ENCODE results near the gene ACSS3.

ACSS3 gene

DNA sequence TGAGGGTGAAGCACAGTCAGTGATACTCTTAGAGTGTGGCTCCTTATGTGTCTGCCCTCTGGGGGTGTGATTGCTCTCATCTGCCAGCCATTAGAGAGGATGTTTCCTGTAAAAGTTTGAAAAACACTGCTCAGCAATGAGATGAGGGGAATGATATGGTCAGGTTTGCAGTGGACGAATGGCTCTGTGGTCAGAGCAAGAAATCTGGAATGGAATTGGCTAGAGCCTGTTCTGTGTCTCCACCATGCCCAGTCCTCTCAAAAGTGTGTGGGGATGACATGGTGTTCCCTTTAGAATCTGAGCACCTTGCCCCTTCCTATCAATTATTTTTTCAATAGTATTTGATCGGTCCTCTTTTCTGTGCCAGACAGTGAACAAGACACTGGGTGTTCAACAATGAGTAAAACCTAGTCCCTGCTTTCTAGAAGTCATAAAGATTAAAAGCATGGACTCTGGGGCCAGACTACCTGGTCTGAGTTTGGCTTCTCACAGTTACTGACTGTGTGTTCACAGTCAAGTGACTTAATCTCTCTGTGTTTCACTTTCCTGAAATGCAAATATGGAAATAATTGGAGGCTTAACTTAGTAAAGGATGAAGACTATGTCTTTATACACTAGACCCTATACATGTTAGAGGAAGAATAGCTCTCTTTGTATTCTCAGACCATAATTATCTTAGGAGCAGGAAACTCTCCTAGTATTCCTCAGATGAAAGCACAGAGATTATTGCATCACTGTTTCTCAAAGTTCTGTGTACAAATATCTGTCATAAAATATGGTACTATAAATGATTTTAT is 1.6 kb downstream of the ACSS3 start:
- Histone ChIP-seq H3K27ac (ENCODE audit: low read depth, low read length, severe bottlenecking) (peak overlapping the region; percentile 52), H3K4me1 (ENCODE audit: control insufficient read depth, insufficient read depth, low read length, poor library complexity, severe bottlenecking) (peaks cover 14% of the 10 kb centered on the region), H3K36me3 (ENCODE audit: control insufficient read depth, insufficient read depth, low read length) (no peaks in the 10 kb centered on the region), H3K9me3 (ENCODE audit: control insufficient read depth, low read length) (no peaks in the 10 kb centered on the region), H3K4me3 (ENCODE audit: extremely low read depth, insufficient read depth, low read length, poor library complexity, severe bottlenecking) (peak overlapping the region; percentile 70)
- 67 to 75% methylated on average over 1 of the region's 2 CpGs for WGBS, 2 experiments (ENCODE audit: insufficient coverage in 2 of 2)

DNA sequence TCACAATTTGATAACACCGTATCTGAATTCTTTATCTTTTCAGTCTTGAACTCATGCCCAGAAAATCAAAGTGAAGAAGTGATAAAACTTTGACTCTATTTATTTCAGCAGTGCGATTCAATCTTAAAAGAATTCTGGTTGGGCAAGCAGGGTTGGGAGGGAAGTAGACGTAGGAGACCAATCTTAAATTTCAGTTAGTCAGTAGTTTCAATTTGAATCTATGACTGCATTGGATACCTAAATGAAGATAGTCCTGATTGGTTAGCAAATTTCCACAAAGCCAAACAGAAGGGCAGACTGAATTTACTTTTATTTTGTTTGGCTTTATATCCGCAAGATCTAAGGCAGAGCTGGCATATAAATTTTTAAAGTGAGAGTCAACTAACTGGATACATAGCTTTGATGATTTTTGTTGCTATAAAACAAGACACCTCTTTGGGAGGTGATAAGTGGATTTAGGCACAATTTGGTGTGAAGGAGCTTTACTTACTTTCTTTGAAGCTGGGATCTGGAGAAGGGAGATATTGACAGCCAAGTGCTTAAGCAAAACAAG is 2.6 kb downstream of the ACSS3 start:
- no peaks in the 10 kb centered on the region for H3K36me3 ChIP-seq (ENCODE audit: control insufficient read depth, insufficient read depth, low read length)
- no peak overlapping the region for H3K27ac ChIP-seq (ENCODE audit: low read depth, low read length, severe bottlenecking)
- H3K4me3 ChIP-seq (ENCODE audit: extremely low read depth, insufficient read depth, low read length, poor library complexity, severe bottlenecking) = no peak overlapping the region
- WGBS, 2 experiments (ENCODE audit: insufficient coverage in 2 of 2) = 69 to 100% methylated on average over 2 to 3 of the region's 4 CpGs
- H3K4me1 ChIP-seq (ENCODE audit: control insufficient read depth, insufficient read depth, low read length, poor library complexity, severe bottlenecking) = peaks cover 14% of the 10 kb centered on the region
- H3K9me3 ChIP-seq (ENCODE audit: control insufficient read depth, low read length) = no peaks in the 10 kb centered on the region

GRCh38 chr12:81081726-81082125 is 3.8 kb downstream of the ACSS3 start:
- WGBS, 2 experiments (ENCODE audit: insufficient coverage in 2 of 2) = no CpG with 5 or more reads among the region's 1 CpG
- Histone ChIP-seq H3K27ac (ENCODE audit: low read depth, low read length, severe bottlenecking) (no peak overlapping the region), H3K4me1 (ENCODE audit: control insufficient read depth, insufficient read depth, low read length, poor library complexity, severe bottlenecking) (peaks cover 14% of the 10 kb centered on the region), H3K36me3 (ENCODE audit: control insufficient read depth, insufficient read depth, low read length) (no peaks in the 10 kb centered on the region), H3K4me3 (ENCODE audit: extremely low read depth, insufficient read depth, low read length, poor library complexity, severe bottlenecking) (no peak overlapping the region), H3K9me3 (ENCODE audit: control insufficient read depth, low read length) (no peaks in the 10 kb centered on the region)

DNA sequence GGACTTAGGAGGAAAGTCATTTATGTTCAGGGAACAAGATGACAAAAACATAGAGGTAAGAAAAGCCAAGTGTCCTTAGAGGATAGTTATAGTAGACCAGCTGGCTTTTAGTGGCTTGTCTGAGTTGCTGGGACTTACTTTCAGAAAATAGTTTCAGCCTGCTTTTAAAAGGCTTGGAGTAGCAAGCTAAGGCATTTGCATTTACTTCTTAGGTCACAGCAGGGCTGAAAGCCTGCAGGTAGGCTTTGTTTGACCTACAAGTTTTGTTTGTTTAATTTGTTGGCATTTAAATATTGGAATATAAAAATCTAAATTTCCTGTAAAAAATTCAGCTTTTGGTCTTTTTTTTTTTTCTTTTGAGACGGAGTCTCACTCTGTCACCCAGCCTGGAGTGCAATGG is 5.1 kb downstream of the ACSS3 start:
- H3K9me3 ChIP-seq (ENCODE audit: control insufficient read depth, low read length) = no peaks in the 10 kb centered on the region
- no peak overlapping the region for H3K27ac ChIP-seq (ENCODE audit: low read depth, low read length, severe bottlenecking)
- H3K36me3 ChIP-seq (ENCODE audit: control insufficient read depth, insufficient read depth, low read length) = no peaks in the 10 kb centered on the region
- H3K4me3 ChIP-seq (ENCODE audit: extremely low read depth, insufficient read depth, low read length, poor library complexity, severe bottlenecking) = no peak overlapping the region
- no CpG with 5 or more reads among the region's 1 CpG for WGBS, 2 experiments (ENCODE audit: insufficient coverage in 2 of 2)
- peaks cover 14% of the 10 kb centered on the region for H3K4me1 ChIP-seq (ENCODE audit: control insufficient read depth, insufficient read depth, low read length, poor library complexity, severe bottlenecking)

DNA sequence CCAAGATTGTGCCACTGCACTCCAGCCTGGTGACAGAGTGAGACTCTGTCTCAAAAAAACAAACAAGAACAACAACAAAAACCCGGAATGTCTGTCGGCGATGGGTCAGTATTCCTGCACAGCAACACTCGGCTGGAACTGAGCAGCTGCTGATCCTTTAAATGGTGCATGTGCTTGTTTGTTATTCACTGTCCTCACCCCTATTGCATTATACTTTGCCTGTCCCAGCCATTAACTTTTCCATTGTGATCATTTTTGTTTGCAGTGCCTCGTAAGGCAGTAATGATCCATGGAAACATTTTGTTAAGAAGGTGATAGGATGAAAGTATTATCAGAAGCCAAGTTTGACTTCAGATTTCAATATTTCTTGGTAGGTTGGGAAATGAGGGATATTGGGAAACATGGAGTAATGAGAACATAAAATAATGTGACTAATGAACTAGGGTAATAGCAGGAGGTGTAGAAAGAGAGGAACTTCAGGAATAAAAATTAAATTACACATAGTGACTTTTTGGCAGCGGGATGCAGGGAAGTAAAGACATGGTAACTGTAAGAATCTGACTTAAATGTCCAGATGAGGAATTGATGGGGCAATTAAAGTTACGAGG is 6.1 kb downstream of the ACSS3 start:
- no peak overlapping the region for H3K27ac ChIP-seq (ENCODE audit: low read depth, low read length, severe bottlenecking)
- peaks cover 14% of the 10 kb centered on the region for H3K4me1 ChIP-seq (ENCODE audit: control insufficient read depth, insufficient read depth, low read length, poor library complexity, severe bottlenecking)
- 65 to 87% methylated on average over 3 to 7 of the region's 7 CpGs for WGBS, 2 experiments (ENCODE audit: insufficient coverage in 2 of 2)
- H3K9me3 ChIP-seq (ENCODE audit: control insufficient read depth, low read length) = no peaks in the 10 kb centered on the region
- H3K36me3 ChIP-seq (ENCODE audit: control insufficient read depth, insufficient read depth, low read length) = no peaks in the 10 kb centered on the region
- no peak overlapping the region for H3K4me3 ChIP-seq (ENCODE audit: extremely low read depth, insufficient read depth, low read length, poor library complexity, severe bottlenecking)

DNA sequence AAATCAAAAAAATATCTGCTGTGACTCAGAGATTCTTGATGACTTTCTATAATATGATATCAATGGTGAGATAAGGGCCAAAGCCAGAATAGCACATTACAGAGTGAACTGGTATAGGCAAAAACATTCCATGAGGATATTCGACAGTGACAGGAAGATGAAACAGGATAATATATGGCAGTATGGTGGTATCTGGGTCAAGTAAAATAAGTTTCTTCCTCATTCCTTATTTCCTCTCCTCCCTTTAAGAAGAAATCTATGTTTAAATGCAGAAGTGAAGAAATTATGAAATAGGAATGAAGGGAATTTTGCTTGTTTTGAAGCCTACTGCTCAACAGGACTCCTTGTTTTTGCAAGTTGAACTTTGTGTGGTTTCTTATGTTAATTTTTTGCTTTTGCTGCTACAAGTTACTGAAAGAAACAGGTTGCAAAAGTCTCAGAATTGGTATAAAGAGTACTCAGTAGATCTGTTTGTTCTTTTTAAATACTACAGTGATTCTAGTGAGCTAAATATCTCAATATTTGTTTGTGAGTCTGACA is 7.0 kb downstream of the ACSS3 start:
- H3K4me1 ChIP-seq (ENCODE audit: control insufficient read depth, insufficient read depth, low read length, poor library complexity, severe bottlenecking) = peaks cover 18% of the 10 kb centered on the region
- H3K9me3 ChIP-seq (ENCODE audit: control insufficient read depth, low read length) = no peaks in the 10 kb centered on the region
- no peak overlapping the region for H3K27ac ChIP-seq (ENCODE audit: low read depth, low read length, severe bottlenecking)
- no peak overlapping the region for H3K4me3 ChIP-seq (ENCODE audit: extremely low read depth, insufficient read depth, low read length, poor library complexity, severe bottlenecking)
- H3K36me3 ChIP-seq (ENCODE audit: control insufficient read depth, insufficient read depth, low read length) = no peaks in the 10 kb centered on the region
- no CpG with 5 or more reads among the region's 1 CpG for WGBS, 2 experiments (ENCODE audit: insufficient coverage in 2 of 2)

- Histone ChIP-seq H3K36me3 (ENCODE audit: control insufficient read depth, insufficient read depth, low read length) (no peaks in the 10 kb centered on the region), H3K27ac (ENCODE audit: low read depth, low read length, severe bottlenecking) (no peak overlapping the region), H3K4me1 (ENCODE audit: control insufficient read depth, insufficient read depth, low read length, poor library complexity, severe bottlenecking) (peaks cover 13% of the 10 kb centered on the region), H3K4me3 (ENCODE audit: extremely low read depth, insufficient read depth, low read length, poor library complexity, severe bottlenecking) (no peak overlapping the region), H3K9me3 (ENCODE audit: control insufficient read depth, low read length) (no peaks in the 10 kb centered on the region)
- no CpG with 5 or more reads among the region's 2 CpGs for WGBS, 2 experiments (ENCODE audit: insufficient coverage in 2 of 2)
Measured at GRCh38 chr12:81085832-81086231, 8.0 kb downstream of the ACSS3 start.

DNA sequence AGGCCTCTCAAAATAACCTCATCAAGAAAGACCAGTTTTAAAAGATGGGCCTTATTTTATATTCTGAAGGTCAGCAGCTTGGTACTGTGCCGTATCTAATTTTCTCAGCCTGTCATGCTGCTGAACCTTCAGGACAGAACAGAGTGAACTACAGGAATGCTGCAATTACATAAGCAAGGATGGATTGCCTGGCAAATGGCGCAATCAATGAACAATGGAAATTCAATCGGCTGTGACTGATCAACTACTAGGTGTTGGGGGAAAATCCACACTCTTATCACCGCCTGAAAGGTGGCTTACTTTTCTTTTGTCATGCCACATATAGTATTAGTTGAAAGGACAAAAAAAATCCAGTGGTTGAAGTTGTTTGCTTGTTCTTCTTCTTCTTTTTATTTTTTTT is 8.5 kb downstream of the ACSS3 start:
- H3K4me1 ChIP-seq (ENCODE audit: control insufficient read depth, insufficient read depth, low read length, poor library complexity, severe bottlenecking) = peaks cover 12% of the 10 kb centered on the region
- WGBS, 2 experiments (ENCODE audit: insufficient coverage in 2 of 2) = 66% methylated on average over 3 of the region's 4 CpGs

GRCh38 chr12:81088221-81088620 is 10.3 kb downstream of the ACSS3 start:
- WGBS, 2 experiments (ENCODE audit: insufficient coverage in 2 of 2) = no CpG with 5 or more reads among the region's 4 CpGs
- Histone ChIP-seq H3K4me1 (ENCODE audit: control insufficient read depth, insufficient read depth, low read length, poor library complexity, severe bottlenecking) (peaks cover 15% of the 10 kb centered on the region), H3K27ac (ENCODE audit: low read depth, low read length, severe bottlenecking) (no peak overlapping the region), H3K9me3 (ENCODE audit: control insufficient read depth, low read length) (no peaks in the 10 kb centered on the region), H3K36me3 (ENCODE audit: control insufficient read depth, insufficient read depth, low read length) (no peaks in the 10 kb centered on the region), H3K4me3 (ENCODE audit: extremely low read depth, insufficient read depth, low read length, poor library complexity, severe bottlenecking) (no peak overlapping the region)

More for the DNA sequence above, 8.5 kb downstream of the ACSS3 start:
- Histone ChIP-seq H3K36me3 (ENCODE audit: control insufficient read depth, insufficient read depth, low read length) (no peaks in the 10 kb centered on the region), H3K27ac (ENCODE audit: low read depth, low read length, severe bottlenecking) (no peak overlapping the region), H3K4me3 (ENCODE audit: extremely low read depth, insufficient read depth, low read length, poor library complexity, severe bottlenecking) (no peak overlapping the region), H3K9me3 (ENCODE audit: control insufficient read depth, low read length) (no peaks in the 10 kb centered on the region)

DNA sequence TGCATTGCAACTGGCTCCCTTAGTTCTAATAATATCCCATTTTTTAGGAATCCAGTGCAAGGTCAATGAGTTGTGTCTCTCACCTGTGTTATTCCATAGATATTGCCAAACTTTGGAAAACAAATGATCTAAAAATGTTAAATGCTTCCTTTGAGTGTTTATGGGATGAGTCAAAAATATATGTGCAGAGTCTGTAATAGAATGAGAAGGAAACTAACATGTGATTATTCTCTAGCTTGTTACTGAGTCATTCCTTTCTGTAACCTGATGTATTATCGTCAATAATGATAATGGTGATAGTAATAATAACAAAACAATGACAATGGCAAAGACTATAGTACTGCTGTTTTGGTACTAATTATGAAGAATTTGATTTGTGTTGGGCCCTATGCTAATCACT is 11.5 kb downstream of the ACSS3 start:
- no peaks in the 10 kb centered on the region for H3K36me3 ChIP-seq (ENCODE audit: control insufficient read depth, insufficient read depth, low read length)
- WGBS, 2 experiments (ENCODE audit: insufficient coverage in 2 of 2) = no CpG with 5 or more reads among the region's 1 CpG
- H3K4me3 ChIP-seq (ENCODE audit: extremely low read depth, insufficient read depth, low read length, poor library complexity, severe bottlenecking) = no peak overlapping the region
- no peaks in the 10 kb centered on the region for H3K9me3 ChIP-seq (ENCODE audit: control insufficient read depth, low read length)
- no peak overlapping the region for H3K27ac ChIP-seq (ENCODE audit: low read depth, low read length, severe bottlenecking)
- peaks cover 16% of the 10 kb centered on the region for H3K4me1 ChIP-seq (ENCODE audit: control insufficient read depth, insufficient read depth, low read length, poor library complexity, severe bottlenecking)

- WGBS, 2 experiments (ENCODE audit: insufficient coverage in 2 of 2) = no CpG with 5 or more reads among the region's 3 CpGs
- no peaks in the 10 kb centered on the region for H3K9me3 ChIP-seq (ENCODE audit: control insufficient read depth, low read length)
- H3K4me3 ChIP-seq (ENCODE audit: extremely low read depth, insufficient read depth, low read length, poor library complexity, severe bottlenecking) = no peak overlapping the region
- peaks cover 27% of the 10 kb centered on the region for H3K4me1 ChIP-seq (ENCODE audit: control insufficient read depth, insufficient read depth, low read length, poor library complexity, severe bottlenecking)
- H3K36me3 ChIP-seq (ENCODE audit: control insufficient read depth, insufficient read depth, low read length) = no peaks in the 10 kb centered on the region
- H3K27ac ChIP-seq (ENCODE audit: low read depth, low read length, severe bottlenecking) = no peak overlapping the region
Measured at GRCh38 chr12:81092053-81092452, 14.2 kb downstream of the ACSS3 start.
